Esophagus muscularis mucosa (tissue), 4 donors: ENCODE data around the gene IP6K2.

Experiments used
- CTCF ChIP-seq, 3 experiments: fragments of 200-600 bp in 2 of 3; fragments of 450-650 bp in 1 of 3; sonication (generic) in 2 of 3; IDR thresholded peaks; one replicate each; pipeline ENCODE4 v1.5.1; 2017 to 2019; ENCODE audit warnings: antibody characterized with exemption in 3 of 3, mild to moderate bottlenecking in 2 of 3, moderate library complexity in 1 of 3
- EP300 ChIP-seq: sonication (generic); formaldehyde crosslinking; IDR thresholded peaks from one replicate; pipeline ENCODE4 v1.6.1; 2017; ENCODE audit warnings: antibody characterized with exemption
- POLR2A ChIP-seq: fragments of 450-650 bp; IDR thresholded peaks from one replicate; pipeline ENCODE4 v1.6.1; 2017; ENCODE audit warnings: antibody characterized with exemption, moderate library complexity, mild to moderate bottlenecking, low read depth
- POLR2AphosphoS5 ChIP-seq, 2 donors: sonication (generic); formaldehyde crosslinking; IDR thresholded peaks; one replicate each; pipeline ENCODE4 v1.6.1; 2017; ENCODE audit warnings: antibody characterized with exemption in 2 of 2

- no peak for TF ChIP-seq CTCF (IDR thresholded peaks at IDR 0.05)
- no peak for TF ChIP-seq EP300
- no peak for TF ChIP-seq POLR2A
- no peak for TF ChIP-seq POLR2AphosphoS5 (IDR thresholded peaks at IDR 0.05)
Observed at GRCh38 chr3:48727511-48727910, 10.5 kb upstream of the IP6K2 start.
